IPS-11a (cell line): ENCODE results near the gene RAB28.

Experiments
- H3K4me3 ChIP-seq: one replicate; pipeline ENCODE4 v1.5.1; 2013; ENCODE audit warnings: low read depth, low read length, control low read depth

RAB28 gene

DNA sequence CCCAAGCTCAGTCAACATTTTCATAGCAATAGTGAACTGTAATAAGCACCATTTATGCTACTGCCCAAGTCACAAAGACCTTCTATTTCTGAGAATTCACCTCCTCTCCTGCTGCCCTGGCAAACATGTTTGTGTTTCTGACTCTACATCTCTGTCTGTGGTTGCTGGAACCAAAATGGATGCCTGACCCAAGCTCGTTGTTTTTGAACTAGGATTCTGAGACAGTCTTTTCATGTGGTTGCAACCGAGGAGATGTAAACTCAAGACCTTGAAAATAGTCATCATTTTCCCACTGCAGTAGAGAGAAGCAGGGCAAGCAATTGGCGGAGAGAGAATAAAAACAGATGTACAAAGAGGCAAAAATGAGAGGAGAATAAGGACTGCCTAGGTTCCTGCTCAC, 160.2 kb downstream of the RAB28 start:
- H3K4me3 ChIP-seq: no peak overlapping the region

DNA sequence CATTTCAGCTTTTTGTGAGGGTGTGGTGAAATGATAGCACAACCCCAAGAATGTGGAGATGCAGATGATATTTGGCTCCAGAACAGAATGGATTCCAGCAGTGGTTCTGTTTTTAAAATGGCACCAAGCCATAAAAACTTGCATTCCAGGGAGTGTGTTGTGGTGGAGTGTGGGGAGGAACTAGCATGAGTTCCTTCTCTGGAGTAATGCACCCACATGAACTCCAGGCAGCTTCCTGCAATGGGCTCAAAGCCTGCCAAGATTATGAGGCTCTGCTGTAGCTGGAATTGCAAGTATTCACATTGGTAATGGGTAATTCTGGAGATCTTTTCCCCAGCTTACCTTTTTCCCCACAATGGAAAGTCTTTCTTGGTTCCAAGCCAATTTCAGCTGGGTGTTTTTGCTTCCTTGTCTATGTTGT, 161.4 kb downstream of the RAB28 start:
- H3K4me3 ChIP-seq: no peak overlapping the region
